Rectal smooth muscle tissue (tissue), 1 donor: ENCODE results near the gene MIA2.
"Not testable (repeated sequence)": the region's sequence is repeated elsewhere in the genome, so short reads cannot be mapped to it uniquely, and the experiment has no call there.

Source experiments
- H3K27ac ChIP-seq: one replicate; pipeline ENCODE4 v1.7.0; 2013; ENCODE audit warnings: low read depth, low read length, inconsistent platforms
- H3K27me3 ChIP-seq: one replicate; pipeline ENCODE4 v1.7.0; 2013; ENCODE audit warnings: low read length; ENCODE audit not compliant: control insufficient read depth, insufficient read depth
- H3K36me3 ChIP-seq: one replicate; pipeline ENCODE4 v1.7.0; 2013; ENCODE audit warnings: low read length; ENCODE audit not compliant: control insufficient read depth, insufficient read depth
- H3K4me1 ChIP-seq: one replicate; pipeline ENCODE4 v1.7.0; 2013; ENCODE audit warnings: low read length; ENCODE audit not compliant: control insufficient read depth, insufficient read depth
- H3K4me3 ChIP-seq: one replicate; pipeline ENCODE4 v1.7.0; 2013; ENCODE audit warnings: low read length
- H3K9ac ChIP-seq: one replicate; pipeline ENCODE4 v1.7.0; 2013; ENCODE audit warnings: low read length

MIA2 gene

DNA sequence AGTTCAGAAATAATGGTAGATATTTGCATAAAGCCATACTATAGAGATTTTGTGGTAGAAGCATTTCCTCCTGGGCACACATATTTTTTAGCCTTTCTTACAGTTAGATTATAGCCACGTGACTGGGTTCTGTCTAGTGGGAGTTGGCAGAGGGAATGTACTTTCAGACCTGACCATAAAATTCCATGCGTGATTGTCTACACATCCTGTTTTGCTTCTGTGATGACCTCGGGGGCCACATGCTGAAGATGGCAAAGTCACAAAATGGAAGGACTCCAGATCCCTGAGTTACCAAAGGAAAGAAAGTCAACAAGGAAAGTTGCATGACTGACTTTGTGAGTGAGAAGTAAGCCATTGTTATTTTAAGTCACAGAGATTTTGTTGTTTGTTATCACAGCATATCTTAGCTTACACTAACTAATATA is 14.6 kb upstream of the MIA2 start:
- no peak overlapping the region for H3K4me3 ChIP-seq
- no peak overlapping the region for H3K27ac ChIP-seq
- no peak overlapping the region for H3K9ac ChIP-seq
- no peaks in the 10 kb centered on the region for H3K4me1 ChIP-seq
- H3K36me3 ChIP-seq = no peaks in the 10 kb centered on the region
- H3K27me3 ChIP-seq = no peaks in the 10 kb centered on the region

DNA sequence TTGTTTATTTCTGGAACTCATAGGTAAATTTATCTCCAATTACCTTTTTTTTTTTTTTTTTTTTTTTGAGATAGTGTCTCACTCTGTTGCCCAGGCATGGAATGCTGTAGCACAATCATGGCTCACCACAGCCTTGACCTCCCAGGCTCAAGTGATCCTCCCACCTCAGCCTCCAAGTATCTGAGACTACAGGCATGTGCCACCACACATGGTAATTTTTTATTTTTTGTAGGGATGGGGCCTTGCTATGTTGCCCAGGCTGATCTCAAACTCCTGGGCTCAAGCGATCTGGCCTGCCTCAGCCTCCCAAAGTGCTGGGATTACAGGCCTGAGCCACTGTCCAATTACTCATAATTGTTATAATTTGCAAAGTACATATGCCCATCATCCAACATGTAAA is 13.2 kb upstream of the MIA2 start:
- H3K4me1 ChIP-seq, H3K27ac ChIP-seq, H3K4me3 ChIP-seq, H3K9ac ChIP-seq, H3K36me3 ChIP-seq, H3K27me3 ChIP-seq: not testable (repeated sequence)

DNA sequence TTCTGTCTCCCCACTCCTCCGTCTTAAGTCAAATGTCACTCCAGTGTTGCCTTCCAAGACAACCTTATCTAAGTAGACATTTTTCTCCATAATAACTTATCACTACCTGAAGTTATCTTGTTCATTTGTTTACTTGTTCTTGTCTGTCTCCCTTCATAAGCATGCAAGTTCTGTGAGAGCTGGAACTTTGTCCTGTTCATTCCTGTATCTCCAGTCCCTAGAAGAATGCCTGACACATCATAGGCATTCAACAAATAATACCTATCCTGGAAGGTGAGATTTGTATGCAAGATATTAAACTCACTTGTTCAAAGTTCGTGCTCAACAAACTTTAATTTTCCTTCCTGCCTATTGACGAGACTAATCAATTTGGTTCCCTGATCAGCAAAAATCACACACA is 5.7 kb upstream of the MIA2 start:
- Histone ChIP-seq H3K27me3 (no peaks in the 10 kb centered on the region), H3K4me1 (no peaks in the 10 kb centered on the region), H3K27ac (no peak overlapping the region), H3K36me3 (no peaks in the 10 kb centered on the region), H3K9ac (no peak overlapping the region), H3K4me3 (no peak overlapping the region)

DNA sequence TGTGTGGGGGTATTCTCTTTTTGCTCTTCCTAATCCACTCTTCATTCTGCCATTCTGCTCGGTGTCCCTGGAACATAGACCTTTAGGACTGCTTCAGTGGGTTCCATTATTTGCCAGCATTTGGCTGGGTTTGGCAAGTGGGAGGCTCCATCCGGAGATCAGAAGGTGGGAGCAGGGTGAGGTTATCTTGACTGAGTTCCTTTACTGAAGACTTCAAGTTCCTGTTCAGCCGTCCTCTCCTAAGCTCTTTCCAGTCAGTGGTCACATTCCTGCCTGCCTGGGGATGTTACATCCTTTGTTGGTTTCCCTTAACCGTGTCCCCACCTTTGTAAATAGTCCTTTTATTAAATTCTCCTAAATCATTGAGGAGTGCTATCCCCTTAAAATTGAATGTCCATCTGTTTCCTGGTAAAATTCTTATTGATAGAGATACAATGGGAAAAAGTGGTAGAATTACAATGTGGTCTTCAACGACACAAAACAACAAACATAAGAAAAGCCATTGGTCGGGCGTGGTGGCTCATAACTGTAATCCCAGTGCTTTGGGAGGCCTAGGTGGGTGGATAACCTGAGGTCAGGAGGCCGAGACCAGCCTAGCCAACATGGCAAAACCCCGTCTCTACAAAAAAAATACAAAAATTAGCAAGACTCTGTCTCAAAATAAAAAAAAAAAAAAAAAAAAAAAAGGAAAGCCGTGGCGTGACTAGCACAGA is 5.0 kb upstream of the MIA2 start:
- no peak overlapping the region for H3K4me3 ChIP-seq
- H3K27me3 ChIP-seq = no peaks in the 10 kb centered on the region
- no peaks in the 10 kb centered on the region for H3K36me3 ChIP-seq
- H3K9ac ChIP-seq = no peak overlapping the region
- H3K4me1 ChIP-seq = no peaks in the 10 kb centered on the region
- H3K27ac ChIP-seq = no peak overlapping the region

DNA sequence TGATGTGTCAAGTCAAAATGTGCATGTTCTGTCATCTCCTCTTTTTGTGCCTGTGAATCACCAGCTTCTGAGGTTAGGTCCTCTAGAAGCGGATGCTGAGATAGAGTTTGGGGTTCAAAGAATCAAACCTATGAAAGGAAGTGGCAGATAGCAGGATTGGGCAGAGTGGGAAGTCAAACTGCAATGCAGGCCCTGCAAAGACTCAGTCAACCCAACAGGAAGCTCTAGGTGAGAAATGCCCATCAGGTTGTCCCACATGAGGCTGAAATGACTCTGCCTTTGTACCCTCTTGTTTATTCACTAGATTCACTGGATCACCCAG is 4.5 kb upstream of the MIA2 start:
- H3K27me3 ChIP-seq = no peaks in the 10 kb centered on the region
- H3K4me1 ChIP-seq = no peaks in the 10 kb centered on the region
- H3K36me3 ChIP-seq = no peaks in the 10 kb centered on the region
- H3K27ac ChIP-seq = no peak overlapping the region
- H3K9ac ChIP-seq = no peak overlapping the region
- H3K4me3 ChIP-seq = no peak overlapping the region

DNA sequence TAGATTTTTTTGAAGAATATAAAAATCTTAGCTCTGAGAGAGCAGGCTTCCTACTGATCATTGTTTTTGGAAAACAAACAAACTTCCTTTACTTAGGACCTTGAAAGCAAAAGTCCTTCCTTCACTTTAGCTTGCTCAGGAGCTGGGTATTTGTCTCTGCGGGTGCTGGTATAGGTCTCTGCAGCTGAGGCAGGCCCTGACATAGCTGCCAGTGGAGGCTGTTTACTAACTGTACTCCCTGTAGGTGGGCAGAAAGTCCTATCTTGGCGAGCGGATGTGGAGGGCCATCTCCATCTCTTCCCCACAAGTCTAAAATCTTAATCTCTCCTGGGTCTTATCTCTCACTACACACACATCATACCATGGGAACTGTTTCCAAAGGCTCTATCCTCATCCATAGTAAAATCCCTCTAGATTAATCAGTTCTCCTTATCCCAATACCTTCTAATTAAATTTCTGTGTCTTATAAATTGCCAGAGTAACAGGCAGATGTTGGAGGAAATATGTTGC is 4.1 kb upstream of the MIA2 start:
- Histone ChIP-seq H3K4me3 (no peak overlapping the region), H3K36me3 (no peaks in the 10 kb centered on the region), H3K27me3 (no peaks in the 10 kb centered on the region), H3K27ac (no peak overlapping the region), H3K4me1 (no peaks in the 10 kb centered on the region), H3K9ac (no peak overlapping the region)

DNA sequence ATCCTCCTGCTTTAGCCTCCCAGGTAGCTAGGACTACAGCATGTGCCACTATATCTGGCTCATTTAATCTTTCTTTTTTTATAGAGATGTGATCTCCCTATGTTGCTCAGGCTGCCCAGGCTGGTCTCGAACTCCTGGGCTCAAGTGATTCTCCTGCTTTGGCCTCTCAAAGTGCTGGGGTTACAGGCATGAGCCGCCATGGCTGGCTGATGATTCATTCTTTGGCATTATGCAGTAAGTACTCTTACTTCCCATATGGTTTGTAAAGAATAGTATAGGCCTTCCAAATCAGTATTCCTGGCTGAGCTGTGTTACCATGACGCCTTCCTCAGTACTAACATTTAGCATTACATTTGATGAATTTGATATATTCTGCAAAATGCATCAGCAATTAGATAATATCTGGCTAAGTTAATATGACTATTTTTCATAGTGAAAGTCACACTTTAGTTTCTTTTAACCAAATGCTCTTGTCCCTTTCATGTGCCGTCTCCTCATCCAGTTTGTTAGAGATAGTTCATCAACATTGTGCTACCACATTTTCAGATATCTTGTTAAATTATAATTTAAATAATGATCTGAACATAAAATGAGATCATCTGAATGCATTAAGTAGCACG is 3.2 kb upstream of the MIA2 start:
- H3K27ac ChIP-seq = no peak overlapping the region

DNA sequence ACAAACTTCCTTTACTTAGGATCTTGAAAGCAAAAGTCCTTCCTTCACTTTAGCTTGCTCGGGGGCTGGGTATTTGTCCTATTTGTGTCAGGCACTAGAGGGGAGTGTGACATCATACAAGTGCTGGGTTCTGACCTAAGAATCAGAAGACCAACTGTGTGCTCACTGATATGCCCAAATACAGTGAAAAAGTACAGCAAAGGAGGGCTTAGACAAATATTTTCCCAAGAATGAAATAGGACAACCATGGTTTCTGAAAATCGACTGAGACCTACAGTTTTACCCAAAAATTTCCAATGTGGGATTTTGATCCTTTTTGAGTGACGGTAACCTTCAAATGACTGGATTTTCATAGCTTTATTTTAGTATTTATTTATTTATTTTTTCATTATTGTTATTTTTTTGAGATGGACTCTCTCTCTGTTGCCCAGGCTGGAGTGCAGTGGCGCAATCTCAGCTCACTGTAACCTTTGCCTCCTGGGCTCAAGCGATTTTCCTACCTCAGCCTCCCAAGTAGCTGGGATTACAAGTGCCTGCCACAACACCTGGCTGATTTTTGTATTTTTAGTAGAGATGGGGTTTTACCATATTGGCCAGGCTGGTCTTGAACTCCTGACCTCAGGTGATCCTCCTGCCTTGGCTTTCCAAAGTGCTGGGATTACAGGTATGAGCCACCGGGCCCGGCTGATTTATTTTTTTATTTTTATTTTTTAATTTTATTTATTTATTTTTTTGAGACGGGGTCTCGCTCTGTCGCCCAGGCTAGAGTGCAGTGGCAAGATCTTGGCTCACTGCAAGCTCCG is 1.8 kb upstream of the MIA2 start:
- H3K27ac ChIP-seq, H3K4me3 ChIP-seq, H3K36me3 ChIP-seq, H3K27me3 ChIP-seq, H3K4me1 ChIP-seq, H3K9ac ChIP-seq: not testable (repeated sequence)

More for the DNA sequence above, 3.2 kb upstream of the MIA2 start:
- Histone ChIP-seq H3K9ac (no peak overlapping the region), H3K4me3 (no peak overlapping the region), H3K36me3 (no peaks in the 10 kb centered on the region), H3K27me3 (no peaks in the 10 kb centered on the region), H3K4me1 (no peaks in the 10 kb centered on the region)

DNA sequence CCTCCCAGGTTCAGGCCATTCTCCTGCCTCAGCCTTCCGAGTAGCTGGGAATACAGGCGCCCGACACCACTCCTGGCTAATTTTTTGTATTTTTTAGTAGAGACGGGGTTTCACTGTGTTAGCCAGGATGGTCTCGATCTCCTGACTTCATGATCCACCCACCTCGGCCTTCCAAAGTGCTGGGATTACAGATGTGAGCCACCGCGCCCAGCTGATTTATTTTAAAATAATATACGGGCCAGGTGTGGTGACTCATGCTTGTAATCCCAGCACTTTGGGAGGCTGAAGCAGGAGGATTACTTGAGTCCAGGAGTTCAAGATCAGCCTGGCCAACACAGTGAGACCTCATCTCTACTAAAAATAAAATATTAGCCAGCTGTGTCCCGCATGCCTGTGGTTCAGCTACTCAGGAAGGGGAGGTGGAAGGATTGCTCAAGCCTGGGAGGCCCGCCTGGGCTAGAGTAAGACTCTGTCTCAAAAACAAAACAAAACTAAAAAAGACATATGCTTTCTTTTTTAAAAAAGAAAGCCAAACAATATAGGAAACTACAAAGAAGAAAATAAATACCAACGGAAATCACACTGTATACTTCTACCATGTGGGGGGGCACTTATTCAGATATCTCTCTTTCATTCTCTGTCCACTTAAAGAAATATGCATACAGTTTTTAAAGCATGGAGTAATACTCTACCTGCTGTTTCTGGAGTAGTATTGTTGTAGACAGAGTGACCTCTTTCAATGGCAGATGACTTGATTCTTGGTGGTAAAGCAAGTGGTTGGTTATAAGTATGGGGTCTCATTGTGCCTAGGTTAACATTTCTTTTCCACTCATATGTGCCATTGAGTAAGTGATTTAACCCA is 930 bp upstream of the MIA2 start:
- Histone ChIP-seq H3K27me3 (no peaks in the 10 kb centered on the region), H3K4me1 (no peaks in the 10 kb centered on the region), H3K27ac (no peak overlapping the region), H3K36me3 (no peaks in the 10 kb centered on the region), H3K9ac (no peak overlapping the region), H3K4me3 (no peak overlapping the region)

DNA sequence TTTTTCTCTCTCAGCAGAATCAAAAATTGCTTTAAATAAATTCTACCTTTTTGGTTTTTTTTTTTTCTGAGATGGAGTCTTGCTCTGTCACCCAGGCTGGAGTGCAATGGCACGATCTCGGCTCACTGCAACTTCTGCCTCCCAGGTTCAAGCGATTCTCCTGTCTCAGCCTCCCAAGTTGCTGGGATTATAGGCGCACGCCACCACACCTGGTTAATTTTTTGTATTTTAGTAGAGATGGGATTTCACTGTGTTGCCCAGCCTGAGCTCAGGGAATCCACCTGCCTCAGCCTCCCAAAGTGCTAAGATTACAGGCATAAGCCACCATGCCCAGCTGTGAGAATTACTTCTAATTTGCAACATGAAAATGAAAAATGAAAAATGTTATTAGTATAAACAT is 1.3 kb downstream of the MIA2 start:
- H3K27me3 ChIP-seq, H3K27ac ChIP-seq, H3K36me3 ChIP-seq, H3K4me1 ChIP-seq, H3K9ac ChIP-seq, H3K4me3 ChIP-seq: not testable (repeated sequence)

DNA sequence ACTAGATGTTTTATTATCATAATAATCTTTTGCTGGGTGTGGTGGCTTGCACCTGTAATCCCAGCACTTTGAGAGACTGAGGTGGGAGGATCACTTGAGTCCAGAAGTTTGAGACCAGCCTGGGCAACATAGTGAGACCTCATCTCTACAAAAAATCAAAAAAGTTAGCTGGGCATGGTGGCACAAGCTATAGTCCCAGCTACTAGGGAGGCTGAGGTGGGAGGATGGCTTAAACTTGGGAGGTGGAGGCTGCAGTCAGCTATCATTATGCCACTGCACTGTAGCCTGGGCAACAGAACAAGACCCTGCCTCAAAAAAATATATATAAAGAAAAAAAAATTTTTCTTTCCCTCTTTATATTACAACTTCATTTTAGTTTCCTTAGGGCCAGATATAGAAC is 1.8 kb downstream of the MIA2 start:
- not testable (repeated sequence) for H3K9ac ChIP-seq, H3K4me1 ChIP-seq, H3K4me3 ChIP-seq, H3K27me3 ChIP-seq, H3K36me3 ChIP-seq, H3K27ac ChIP-seq

DNA sequence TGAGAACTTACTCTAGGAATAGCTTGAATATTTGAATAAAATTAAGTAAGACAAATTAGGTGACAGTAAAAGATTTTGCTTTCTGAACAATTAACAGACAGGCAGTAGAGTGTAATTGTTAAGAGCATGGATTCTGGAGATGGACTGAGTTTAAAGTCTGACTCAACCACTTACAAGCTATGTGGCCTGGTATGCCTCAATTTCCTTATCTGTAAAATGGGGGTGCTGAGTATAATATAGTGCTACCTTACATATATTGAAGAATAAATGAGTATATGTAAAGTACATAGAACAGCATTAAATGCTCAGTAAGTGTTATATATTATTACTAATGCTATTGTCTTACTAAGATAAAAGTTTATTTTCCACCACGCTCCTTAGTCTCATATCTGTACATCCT is 7.1 kb downstream of the MIA2 start:
- Histone ChIP-seq H3K4me1 (no peaks in the 10 kb centered on the region), H3K27ac (no peak overlapping the region), H3K27me3 (no peaks in the 10 kb centered on the region), H3K36me3 (no peaks in the 10 kb centered on the region), H3K9ac (no peak overlapping the region), H3K4me3 (no peak overlapping the region)
